Neural cell (in vitro differentiated cells): Measurements from ENCODE around the gene PIANP. TPM values are rescaled to one million over a fixed set of nuclear protein-coding genes. Genes with fewer than 3 reads are reported as not detected.

Experiments used
- H2AFZ ChIP-seq: fragments of 200-600, 300-800 bp; sonication (generic), shearing (Covaris generic); 2 replicates; pipeline ENCODE4 v1.6.0; 2014; ENCODE audit warnings: low read depth, mild to moderate bottlenecking, antibody characterized with exemption, low read length, moderate library complexity
- H3F3A ChIP-seq: fragments of 200-600 bp; shearing (Covaris generic); 2 replicates; pipeline ENCODE4 v1.6.1; 2016; ENCODE audit warnings: mild to moderate bottlenecking, moderate library complexity, mixed read lengths, antibody characterized with exemption, low read length; ENCODE audit not compliant: insufficient read depth, poor library complexity, severe bottlenecking
- H3K27ac ChIP-seq: fragments of 200-600, 300-800 bp; sonication (generic), shearing (Covaris generic); 2 replicates; pipeline ENCODE4 v1.5.1; 2014; ENCODE audit warnings: mild to moderate bottlenecking, low read length, moderate library complexity
- H3K27me3 ChIP-seq: fragments of 300-800, 200-600 bp; sonication (generic), shearing (Covaris generic); 2 replicates; pipeline ENCODE4 v1.6.0; 2014; ENCODE audit warnings: mild to moderate bottlenecking, low read depth, low read length, moderate library complexity; ENCODE audit not compliant: insufficient read depth
- H3K36me3 ChIP-seq: fragments of 300-800, 200-600 bp; sonication (generic), shearing (Covaris generic); 2 replicates; pipeline ENCODE4 v1.5.1; 2014; ENCODE audit warnings: mild to moderate bottlenecking, antibody characterized with exemption, low read length, moderate library complexity; ENCODE audit not compliant: insufficient read depth
- H3K4me2 ChIP-seq: fragments of 300-800, 200-600 bp; sonication (generic), shearing (Covaris generic); 2 replicates; pipeline ENCODE4 v1.6.0; 2014; ENCODE audit warnings: mild to moderate bottlenecking, low read length
- H3K4me3 ChIP-seq: fragments of 300-800, 200-600 bp; sonication (generic), shearing (Covaris generic); 2 replicates; pipeline ENCODE4 v1.5.1; 2014; ENCODE audit warnings: mild to moderate bottlenecking, low read length, moderate library complexity
- H3K79me2 ChIP-seq: fragments of 200-600 bp; shearing (Covaris generic); replicated peaks from 2 replicates; pipeline ENCODE4 v1.6.0; 2014; ENCODE audit warnings: mild to moderate bottlenecking, low read length, moderate library complexity; ENCODE audit not compliant: insufficient read depth
- H3K9ac ChIP-seq: fragments of 300-800, 200-600 bp; sonication (generic), shearing (Covaris generic); 2 replicates; pipeline ENCODE4 v1.6.1; 2016; ENCODE audit warnings: mild to moderate bottlenecking, low read length, mixed read lengths
- H3K9me2 ChIP-seq: fragments of 200-600 bp; shearing (Covaris generic); 2 replicates; pipeline ENCODE4 v1.6.1; 2016; ENCODE audit warnings: mild to moderate bottlenecking, low read length, mixed read lengths; ENCODE audit not compliant: insufficient read depth
- H3K9me3 ChIP-seq: fragments of 200-600, 300-800 bp; sonication (generic), shearing (Covaris generic); 2 replicates; pipeline ENCODE4 v1.6.1; 2016; ENCODE audit warnings: mild to moderate bottlenecking, mixed run types, low read length, moderate library complexity, mixed read lengths
- H4K20me1 ChIP-seq: fragments of 200-600 bp; shearing (Covaris generic); 2 replicates; pipeline ENCODE4 v1.6.1; 2016; ENCODE audit warnings: mild to moderate bottlenecking, mixed run types; ENCODE audit not compliant: insufficient read depth
- CTCF ChIP-seq: fragments of 450-650 bp; IDR thresholded peaks from 2 replicates; pipeline ENCODE4 v1.5.1; 2014; ENCODE audit warnings: antibody characterized with exemption, mild to moderate bottlenecking, moderate library complexity; ENCODE audit not compliant: poor library complexity, severe bottlenecking
- EP300 ChIP-seq: fragments of 450-650 bp; conservative IDR thresholded peaks from 2 replicates; pipeline ENCODE4 v1.6.1; 2014; ENCODE audit warnings: antibody characterized with exemption, mild to moderate bottlenecking, moderate library complexity; ENCODE audit not compliant: poor library complexity, severe bottlenecking
- EZH2 ChIP-seq: fragments of 200-600, 300-800 bp; shearing (Covaris generic), sonication (generic); IDR thresholded peaks from 2 replicates; pipeline ENCODE4 v1.6.1; 2014; ENCODE audit warnings: antibody characterized with exemption, low read length, borderline replicate concordance, mild to moderate bottlenecking; ENCODE audit not compliant: insufficient read depth, poor library complexity, severe bottlenecking
- MXI1 ChIP-seq: fragments of 450-650 bp; conservative IDR thresholded peaks from 2 replicates; pipeline ENCODE4 v1.6.1; 2014; ENCODE audit warnings: antibody characterized with exemption, mild to moderate bottlenecking; ENCODE audit not compliant: poor library complexity, severe bottlenecking
- POLR2AphosphoS5 ChIP-seq: IDR thresholded peaks from 2 replicates; pipeline ENCODE4 v1.6.1; 2012
- RAD21 ChIP-seq: fragments of 450-650 bp; conservative IDR thresholded peaks from 2 replicates; pipeline ENCODE4 v1.6.1; 2014; ENCODE audit warnings: antibody characterized with exemption, mild to moderate bottlenecking, moderate library complexity
- REST ChIP-seq: IDR thresholded peaks from 2 replicates; pipeline ENCODE4 v1.6.1; 2012; ENCODE audit warnings: borderline replicate concordance
- SMC3 ChIP-seq: fragments of 450-650 bp; conservative IDR thresholded peaks from 2 replicates; pipeline ENCODE4 v1.6.1; 2014; ENCODE audit warnings: antibody characterized with exemption, mild to moderate bottlenecking, moderate library complexity; ENCODE audit not compliant: poor library complexity
- TAF1 ChIP-seq: IDR thresholded peaks from 2 replicates; pipeline ENCODE4 v1.6.1; 2012; ENCODE audit warnings: low read depth
- polyA plus RNA-seq: library from polyadenylated mRNA; depleted of rRNA; stranded (reverse); fragments of >200 nt; gene quantifications from 2 replicates; pipeline ENCODE4 v1.2.3, GENCODE V29; 2014

PIANP gene
- polyA plus RNA-seq, 1 donor from 2014 or later: 4.4 TPM

DNA sequence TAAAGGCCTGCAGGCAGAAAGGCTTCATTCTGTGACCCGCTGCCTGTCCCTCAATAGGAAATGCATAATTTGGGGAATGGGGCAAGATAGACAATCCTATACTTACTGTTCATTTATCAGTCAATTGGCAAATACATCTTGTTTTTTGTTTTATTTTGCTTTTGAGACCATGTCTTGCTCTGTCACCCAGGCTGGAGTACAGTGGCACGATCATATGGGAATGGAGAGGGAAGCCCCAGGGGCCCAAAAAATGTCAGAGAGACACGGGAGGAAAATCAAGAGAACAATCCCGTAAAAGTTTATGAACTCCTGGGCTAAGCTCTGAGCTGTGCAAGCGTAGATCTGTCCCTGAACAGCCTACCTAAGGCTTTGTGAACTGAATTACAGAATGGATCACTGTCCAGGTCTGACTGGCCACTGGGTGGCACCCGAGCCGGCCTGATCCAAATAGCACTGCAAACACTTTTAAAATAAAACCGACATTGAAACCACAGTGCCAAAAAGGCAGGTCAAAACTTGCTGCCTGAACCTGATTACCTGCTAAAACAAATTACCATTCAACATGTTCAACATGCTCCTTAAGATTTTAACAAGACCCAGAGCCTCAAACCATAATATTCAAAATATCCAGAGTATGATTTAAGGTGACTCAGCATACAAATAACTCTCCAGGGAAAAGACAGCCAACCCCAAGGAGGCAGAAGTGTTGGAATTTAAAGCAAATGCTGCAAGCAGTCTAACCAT lies 35.0 kb upstream of the PIANP start:
- no peak overlapping the region for H2AFZ ChIP-seq
- no peaks in the 10 kb centered on the region for H4K20me1 ChIP-seq
- no peak overlapping the region for H3K9ac ChIP-seq
- no peaks in the 10 kb centered on the region for H3K9me2 ChIP-seq
- no peaks in the 10 kb centered on the region for H3K36me3 ChIP-seq
- H3K27ac ChIP-seq: no peak overlapping the region
- H3K79me2 ChIP-seq: no peaks in the 10 kb centered on the region
- H3K4me2 ChIP-seq: no peak overlapping the region
- H3F3A ChIP-seq: no peaks in the 10 kb centered on the region
- no peaks in the 10 kb centered on the region for H3K27me3 ChIP-seq
- H3K9me3 ChIP-seq: no peaks in the 10 kb centered on the region
- no peak overlapping the region for H3K4me3 ChIP-seq
- TF ChIP-seq RAD21 (peak; percentile 67), TAF1 (no peak), CTCF (peak; percentile 63), SMC3 (peak; percentile 72)

- no peak overlapping the region for H3K9ac ChIP-seq
- no peaks in the 10 kb centered on the region for H3K36me3 ChIP-seq
- no peak overlapping the region for H2AFZ ChIP-seq
- TF ChIP-seq TAF1 (no peak), CTCF (no peak), REST (no peak), EZH2 (no peak), POLR2AphosphoS5 (no peak), EP300 (no peak), RAD21 (no peak), SMC3 (no peak), MXI1 (no peak)
- no peak overlapping the region for H3K4me2 ChIP-seq
- no peak overlapping the region for H3K4me3 ChIP-seq
- no peaks in the 10 kb centered on the region for H3K79me2 ChIP-seq
- no peak overlapping the region for H3K27ac ChIP-seq
- H3K27me3 ChIP-seq: no peaks in the 10 kb centered on the region
- H3K9me2 ChIP-seq: no peaks in the 10 kb centered on the region
- H3K9me3 ChIP-seq: no peaks in the 10 kb centered on the region
- no peaks in the 10 kb centered on the region for H3F3A ChIP-seq
- no peaks in the 10 kb centered on the region for H4K20me1 ChIP-seq
These were observed 34.1 kb upstream of the PIANP start for GRCh38 chr12:6734506-6735387.
